Adrenal gland (tissue), 5 donors: ENCODE data around the gene TXNDC17.

ENCODE experiments used
- CTCF ChIP-seq, 6 experiments: fragments of 450-650 bp in 4 of 6; fragments of 200-600 bp in 2 of 6; sonication (generic) in 1 of 6; IDR thresholded peaks; 1 replicate in 5 of 6; 2 replicates in 1 of 6; pipeline versions ENCODE4 v1.5.1 to v1.8.0; 2016 to 2021; ENCODE audit warnings: antibody characterized with exemption in 6 of 6, mild to moderate bottlenecking in 2 of 6, moderate library complexity in 1 of 6
- POLR2A ChIP-seq, 2 donors: fragments of 450-650 bp; IDR thresholded peaks; one replicate each; pipeline ENCODE4 v1.6.1; 2017; ENCODE audit warnings: antibody characterized with exemption in 2 of 2, mild to moderate bottlenecking in 2 of 2, moderate library complexity in 1 of 2
- donor health status: DM: no; HTN: no; CAD: no.

DNA sequence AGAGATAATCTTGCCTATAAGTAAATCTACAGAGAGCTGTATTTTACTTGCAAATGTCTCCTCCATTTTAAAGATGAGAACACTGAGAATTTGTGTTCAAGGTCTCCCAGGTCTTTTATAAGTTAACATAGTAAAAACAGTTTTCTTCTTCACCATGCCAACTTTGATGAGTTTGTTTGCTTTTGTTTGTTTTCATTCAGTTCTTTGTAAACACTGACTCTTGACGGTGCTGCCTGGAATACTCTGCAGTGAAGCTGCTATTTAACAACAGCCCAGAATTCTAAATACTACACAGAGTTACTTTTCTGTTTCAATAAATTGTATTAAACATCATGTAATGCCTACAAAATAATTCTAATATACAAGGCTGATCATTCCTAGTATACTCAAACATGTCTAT is 43.1 kb upstream of the TXNDC17 start:
- no peak for TF ChIP-seq CTCF (IDR thresholded peaks at IDR 0.05)
- no peak for TF ChIP-seq POLR2A (IDR thresholded peaks at IDR 0.05)
